Spleen (tissue), 7 donors: Measurements from ENCODE around the gene RNF180.

ENCODE experiments used
- CTCF ChIP-seq, 11 experiments: fragments of 200-600 bp in 7 of 11; fragments of 450-650 bp in 4 of 11; sonication (generic) in 4 of 11; IDR thresholded peaks in 8 of 11; conservative IDR thresholded peaks in 3 of 11; 1 replicate in 7 of 11; 2 replicates in 4 of 11; pipeline versions ENCODE4 v1.4.0 to v1.8.0; 2016 to 2021; ENCODE audit warnings: antibody characterized with exemption in 11 of 11, inconsistent platforms in 4 of 11, mild to moderate bottlenecking in 1 of 11
- POLR2A ChIP-seq, 3 donors: fragments of 450-650 bp; IDR thresholded peaks; one replicate each; pipeline ENCODE4 v1.5.1; 2017; ENCODE audit warnings: antibody characterized with exemption in 3 of 3, mild to moderate bottlenecking in 1 of 3
- POLR2AphosphoS5 ChIP-seq, 3 donors: sonication (generic); formaldehyde crosslinking; IDR thresholded peaks; one replicate each; pipeline ENCODE4 v1.5.1; 2017; ENCODE audit warnings: antibody characterized with exemption in 3 of 3
- donor health status: DM: no; HTN: no; CAD: no; lungs with moderate emphysema.
- donor health status: DM: no; HTN: no; CAD: no.
- donor health status: DM: no; HTN: no; CAD: no.

GRCh38 chr5:64190562-64191306 lies 25.1 kb downstream of the RNF180 start:
- TF ChIP-seq CTCF (IDR thresholded peaks at IDR 0.05 in 8 of 11, conservative IDR thresholded peaks at IDR 0.05 in 3 of 11), result no peak
- TF ChIP-seq POLR2A (IDR thresholded peaks at IDR 0.05), result no peak
- no peak for TF ChIP-seq POLR2AphosphoS5 (IDR thresholded peaks at IDR 0.05)
